Measurements from ENCODE around the gene ATP13A2. TPM values are rescaled to one million over a fixed set of nuclear protein-coding genes. Genes with fewer than 3 reads are reported as not detected.

Gene ATP13A2
- total and polyA plus RNA-seq, 2 experiments from 2014 or later = 29.6 to 32.4 TPM

GRCh38 chr1:17053086-17053684 is 41.5 kb upstream of the ATP13A2 start:
- peaks cover 57% of the 10 kb centered on the region for H3K79me2 ChIP-seq (ENCODE audit: insufficient read depth)
- in situ Hi-C loops (cut with MboI) = no loop called here

DNA sequence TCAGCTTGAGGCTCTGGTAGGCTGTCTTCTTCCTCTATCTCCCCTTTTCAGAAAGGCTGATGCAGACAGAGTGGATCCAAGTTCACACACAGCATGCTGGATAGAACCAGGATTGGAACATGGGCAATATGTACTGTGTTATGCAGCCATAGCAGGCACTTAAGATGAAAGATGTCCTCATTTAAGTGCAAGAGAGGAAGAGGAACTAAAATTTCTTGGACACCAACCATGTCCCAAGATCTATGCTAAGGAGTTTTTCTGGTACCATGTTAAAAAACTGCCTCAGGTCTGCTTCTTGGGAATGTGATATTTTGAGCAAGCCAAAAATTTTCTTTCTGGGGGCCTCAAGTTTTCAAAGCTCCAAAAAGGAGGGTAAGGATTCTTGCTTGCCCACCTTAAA is 40.9 kb upstream of the ATP13A2 start:
- Histone ChIP-seq H3K36me3 (ENCODE audit: low read depth) (peaks cover 10% of the 10 kb centered on the region; the same call in 1 of the 2 replicates), H3K27ac (no peak overlapping the region), H3K9me2 (ENCODE audit: insufficient read depth) (no peaks in the 10 kb centered on the region), H3F3A (ENCODE audit: insufficient read depth) (peaks cover 6% of the 10 kb centered on the region; the same call in 1 of the 2 replicates), H3K4me1 (ENCODE audit: insufficient read depth) (peaks cover 11% of the 10 kb centered on the region), H3K4me3 (peak overlapping the region; percentile 90), H3K9ac (peak overlapping the region; percentile 89), H4K20me1 (ENCODE audit: insufficient read depth) (no peaks in the 10 kb centered on the region), H2AFZ (no peak overlapping the region), H3K4me2 (ENCODE audit: unreplicated experiment) (peak overlapping the region; percentile 95), H3K27me3 (replicated peaks; ENCODE audit: insufficient read depth) (no peaks in the 10 kb centered on the region), H3K79me2 (ENCODE audit: insufficient read depth) (peaks cover 62% of the 10 kb centered on the region), H3K9me3 (ENCODE audit: low read depth) (no peaks in the 10 kb centered on the region)
- in situ Hi-C loops (cut with MboI) = no loop called here
- DNase-seq = no peak
- no peak for TF ChIP-seq EZH2 (IDR thresholded peaks at IDR 0.05; ENCODE audit: insufficient read depth, poor library complexity, severe bottlenecking)
- no peak for TF ChIP-seq EZH2phosphoT487 (IDR thresholded peaks at IDR 0.05; ENCODE audit: insufficient read depth, low read depth)

More at GRCh38 chr1:17053086-17053684, 41.5 kb upstream of the ATP13A2 start:
- peaks cover 11% of the 10 kb centered on the region for H3K4me1 ChIP-seq (ENCODE audit: insufficient read depth)
- H3K4me3 ChIP-seq = peak overlapping the region; percentile 90
- peak overlapping the region; percentile 60 for H2AFZ ChIP-seq
- H4K20me1 ChIP-seq (ENCODE audit: insufficient read depth) = no peaks in the 10 kb centered on the region
- no peaks in the 10 kb centered on the region for H3K9me2 ChIP-seq (ENCODE audit: insufficient read depth)
- peaks cover 6% of the 10 kb centered on the region; the same call in 1 of the 2 replicates for H3F3A ChIP-seq (ENCODE audit: insufficient read depth)
- peak overlapping the region; percentile 59 for H3K27ac ChIP-seq
- H3K4me2 ChIP-seq (ENCODE audit: unreplicated experiment) = peak overlapping the region; percentile 95
- 5 to 7% methylated on average over 12 of the region's 12 CpGs for WGBS, 2 experiments (ENCODE audit: low coverage in 1 of 2, low lambda C conversion rate in 2 of 2, missing lambda C conversion rate in 2 of 2)
- no peaks in the 10 kb centered on the region for H3K9me3 ChIP-seq (ENCODE audit: low read depth)
- peak overlapping the region; percentile 89 for H3K9ac ChIP-seq
- DNase-seq = peak; percentile 21
- H3K36me3 ChIP-seq (ENCODE audit: low read depth) = peaks cover 10% of the 10 kb centered on the region; the same call in 1 of the 2 replicates
- H3K27me3 ChIP-seq (replicated peaks; ENCODE audit: insufficient read depth) = no peaks in the 10 kb centered on the region; the same call in 1 of the 2 replicates
- TF ChIP-seq EZH2phosphoT487 (IDR thresholded peaks at IDR 0.05; ENCODE audit: insufficient read depth, low read depth) (no peak), EZH2 (IDR thresholded peaks at IDR 0.05; ENCODE audit: insufficient read depth, poor library complexity, severe bottlenecking) (no peak)

- H3K79me2 ChIP-seq (ENCODE audit: insufficient read depth) = peaks cover 67% of the 10 kb centered on the region
- 60 to 86% methylated on average over 1 of the region's 1 CpG for WGBS, 2 experiments (ENCODE audit: low coverage in 1 of 2, low lambda C conversion rate in 2 of 2, missing lambda C conversion rate in 2 of 2)
- H3K9ac ChIP-seq = peak overlapping the region; percentile 89; the same call in 1 of the 2 replicates
These were observed 40.3 kb upstream of the ATP13A2 start for GRCh38 chr1:17052038-17052437.

DNA sequence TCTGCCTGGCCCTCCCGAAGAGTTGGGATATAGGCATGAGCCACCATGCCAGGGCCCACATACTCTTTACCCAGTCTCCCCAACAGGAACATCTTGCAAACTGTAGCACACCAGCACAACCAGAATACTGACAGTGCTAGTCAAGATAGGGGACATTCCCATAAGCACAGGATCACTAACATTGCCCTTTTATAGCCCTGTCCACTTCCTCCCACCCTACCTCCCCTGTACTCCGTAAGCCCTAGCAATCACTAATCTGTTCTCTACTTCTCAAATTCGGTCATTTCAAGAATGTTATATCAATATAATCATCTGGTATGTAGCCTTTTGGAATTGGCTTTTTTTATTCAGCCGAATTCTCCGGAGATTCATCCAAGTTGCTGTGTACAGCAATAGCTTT is 36.2 kb upstream of the ATP13A2 start:
- no peak overlapping the region for H3K4me3 ChIP-seq
- H3K9ac ChIP-seq = no peak overlapping the region
- H2AFZ ChIP-seq = no peak overlapping the region
- DNase-seq = no peak
- in situ Hi-C loops (cut with MboI) = no loop called here
- TF ChIP-seq EZH2 (IDR thresholded peaks at IDR 0.05; ENCODE audit: insufficient read depth, poor library complexity, severe bottlenecking) (no peak), EZH2phosphoT487 (IDR thresholded peaks at IDR 0.05; ENCODE audit: insufficient read depth, low read depth) (no peak)
- H4K20me1 ChIP-seq (ENCODE audit: insufficient read depth) = no peaks in the 10 kb centered on the region
- WGBS, 2 experiments (ENCODE audit: low coverage in 1 of 2, low lambda C conversion rate in 2 of 2, missing lambda C conversion rate in 2 of 2) = 93 to 100% methylated on average over 5 of the region's 5 CpGs
- H3K27me3 ChIP-seq (replicated peaks; ENCODE audit: insufficient read depth) = no peaks in the 10 kb centered on the region
- no peak overlapping the region for H3K27ac ChIP-seq
- peaks cover 31% of the 10 kb centered on the region for H3K36me3 ChIP-seq (ENCODE audit: low read depth)
- no peak overlapping the region for H3K4me2 ChIP-seq (ENCODE audit: unreplicated experiment)
- peaks cover 5% of the 10 kb centered on the region; the same call in 1 of the 2 replicates for H3F3A ChIP-seq (ENCODE audit: insufficient read depth)
- H3K79me2 ChIP-seq (ENCODE audit: insufficient read depth) = peaks cover 96% of the 10 kb centered on the region
- peaks cover 14% of the 10 kb centered on the region for H3K4me1 ChIP-seq (ENCODE audit: insufficient read depth)
- H3K9me3 ChIP-seq (ENCODE audit: low read depth) = no peaks in the 10 kb centered on the region
- H3K9me2 ChIP-seq (ENCODE audit: insufficient read depth) = no peaks in the 10 kb centered on the region

More at GRCh38 chr1:17052038-17052437, 40.3 kb upstream of the ATP13A2 start:
- Histone ChIP-seq H3K4me3 (peak overlapping the region; percentile 90; the same call in 1 of the 2 replicates), H3K4me2 (ENCODE audit: unreplicated experiment) (peak overlapping the region; percentile 95), H3K27ac (no peak overlapping the region), H3K9me3 (ENCODE audit: low read depth) (no peaks in the 10 kb centered on the region), H3K4me1 (ENCODE audit: insufficient read depth) (peaks cover 11% of the 10 kb centered on the region), H2AFZ (no peak overlapping the region), H3K36me3 (ENCODE audit: low read depth) (peaks cover 10% of the 10 kb centered on the region; the same call in 1 of the 2 replicates), H4K20me1 (ENCODE audit: insufficient read depth) (no peaks in the 10 kb centered on the region), H3K27me3 (replicated peaks; ENCODE audit: insufficient read depth) (no peaks in the 10 kb centered on the region), H3F3A (ENCODE audit: insufficient read depth) (peaks cover 6% of the 10 kb centered on the region; the same call in 1 of the 2 replicates), H3K9me2 (ENCODE audit: insufficient read depth) (no peaks in the 10 kb centered on the region)
- TF ChIP-seq EZH2 (IDR thresholded peaks at IDR 0.05; ENCODE audit: insufficient read depth, poor library complexity, severe bottlenecking) (no peak), EZH2phosphoT487 (IDR thresholded peaks at IDR 0.05; ENCODE audit: insufficient read depth, low read depth) (no peak)
- no peak for DNase-seq
- in situ Hi-C loops (cut with MboI) = no loop called here
